ENCODE results near the gene GBE1. TPM values are rescaled to one million over a fixed set of nuclear protein-coding genes. Genes with fewer than 3 reads are reported as not detected.
"Not testable (repeated sequence)": the region's sequence is repeated elsewhere in the genome, so short reads cannot be mapped to it uniquely, and the experiment has no call there.

The GBE1 gene
- total and polyA plus RNA-seq, 2 experiments from 2014 or later = 27.2 to 71.2 TPM

DNA sequence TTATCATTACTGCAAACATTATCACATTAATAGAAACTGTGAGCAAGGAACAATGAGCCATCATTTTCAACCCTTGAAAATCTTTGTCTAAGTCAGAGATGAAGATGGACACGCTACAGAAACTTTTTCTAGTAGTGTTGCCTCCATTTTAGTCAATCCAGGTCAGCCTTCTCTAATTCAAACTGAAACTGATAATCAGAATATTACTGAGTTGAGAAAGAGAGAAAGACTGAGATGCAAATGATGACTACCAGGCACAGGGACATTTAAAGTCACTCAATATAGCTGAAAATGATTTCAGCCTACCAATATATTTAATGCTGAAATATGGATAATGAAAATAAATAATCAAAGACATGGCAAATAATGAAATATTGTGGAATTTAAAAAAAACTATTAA, 261.4 kb downstream of the GBE1 start:
- TF ChIP-seq, protein P1, sequence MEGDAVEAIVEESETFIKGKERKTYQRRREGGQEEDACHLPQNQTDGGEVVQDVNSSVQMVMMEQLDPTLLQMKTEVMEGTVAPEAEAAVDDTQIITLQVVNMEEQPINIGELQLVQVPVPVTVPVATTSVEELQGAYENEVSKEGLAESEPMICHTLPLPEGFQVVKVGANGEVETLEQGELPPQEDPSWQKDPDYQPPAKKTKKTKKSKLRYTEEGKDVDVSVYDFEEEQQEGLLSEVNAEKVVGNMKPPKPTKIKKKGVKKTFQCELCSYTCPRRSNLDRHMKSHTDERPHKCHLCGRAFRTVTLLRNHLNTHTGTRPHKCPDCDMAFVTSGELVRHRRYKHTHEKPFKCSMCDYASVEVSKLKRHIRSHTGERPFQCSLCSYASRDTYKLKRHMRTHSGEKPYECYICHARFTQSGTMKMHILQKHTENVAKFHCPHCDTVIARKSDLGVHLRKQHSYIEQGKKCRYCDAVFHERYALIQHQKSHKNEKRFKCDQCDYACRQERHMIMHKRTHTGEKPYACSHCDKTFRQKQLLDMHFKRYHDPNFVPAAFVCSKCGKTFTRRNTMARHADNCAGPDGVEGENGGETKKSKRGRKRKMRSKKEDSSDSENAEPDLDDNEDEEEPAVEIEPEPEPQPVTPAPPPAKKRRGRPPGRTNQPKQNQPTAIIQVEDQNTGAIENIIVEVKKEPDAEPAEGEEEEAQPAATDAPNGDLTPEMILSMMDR (IDR thresholded peaks at IDR 0.05; ENCODE audit: low read depth, low read length) = no peak
- Histone ChIP-seq H3K27me3 (no peaks in the 10 kb centered on the region), H3K36me3 (no peaks in the 10 kb centered on the region), H3K4me3 (no peak overlapping the region), H3K27ac (no peak overlapping the region), H3K9me3 (ENCODE audit: low read depth) (no peaks in the 10 kb centered on the region), H3K4me1 (ENCODE audit: low read depth) (peaks cover 4% of the 10 kb centered on the region)
- no peak for DNase-seq (ENCODE audit: low read depth in 1 of 2, low spot score in 1 of 2)

DNA sequence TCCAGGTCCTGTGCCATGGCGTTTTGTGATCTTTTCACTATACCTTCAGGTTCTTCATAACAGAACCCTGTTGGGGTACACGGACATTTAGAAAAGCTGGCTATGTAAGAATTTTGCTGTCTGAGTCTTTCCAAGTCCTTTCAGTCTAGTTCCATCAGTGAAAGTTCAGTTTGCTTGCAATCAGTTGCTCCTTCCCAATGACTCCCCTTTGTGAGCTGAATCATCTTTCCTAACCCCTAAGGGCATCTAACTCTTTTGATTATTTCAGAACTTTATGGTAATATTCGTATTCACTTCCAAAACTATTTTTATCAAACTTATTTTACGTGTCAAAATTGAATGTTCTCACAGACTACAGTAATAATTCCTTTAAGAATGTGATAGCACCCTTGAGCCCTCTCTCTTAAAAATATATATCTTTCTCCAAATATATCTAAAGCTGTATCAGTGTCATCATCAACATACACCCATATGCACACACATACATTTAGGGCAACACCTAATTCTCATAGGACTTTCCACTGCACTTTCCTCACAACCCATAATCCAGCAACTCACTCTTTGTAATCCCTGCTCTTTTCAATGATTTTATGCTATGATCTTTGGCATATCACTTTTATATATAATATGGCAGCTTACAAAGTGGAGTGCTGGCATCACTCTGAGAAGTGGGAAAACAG, 263.7 kb downstream of the GBE1 start:
- Histone ChIP-seq H3K4me1 (ENCODE audit: low read depth) (peaks cover 4% of the 10 kb centered on the region), H3K36me3 (no peaks in the 10 kb centered on the region), H3K4me3 (no peak overlapping the region), H3K27ac (peak overlapping the region; percentile 34), H3K9me3 (ENCODE audit: low read depth) (no peaks in the 10 kb centered on the region), H3K27me3 (no peaks in the 10 kb centered on the region)
- TF ChIP-seq, protein P1 (IDR thresholded peaks at IDR 0.05; ENCODE audit: low read depth, low read length) = no peak
- no peak for DNase-seq (ENCODE audit: low read depth in 1 of 2, low spot score in 1 of 2)

DNA sequence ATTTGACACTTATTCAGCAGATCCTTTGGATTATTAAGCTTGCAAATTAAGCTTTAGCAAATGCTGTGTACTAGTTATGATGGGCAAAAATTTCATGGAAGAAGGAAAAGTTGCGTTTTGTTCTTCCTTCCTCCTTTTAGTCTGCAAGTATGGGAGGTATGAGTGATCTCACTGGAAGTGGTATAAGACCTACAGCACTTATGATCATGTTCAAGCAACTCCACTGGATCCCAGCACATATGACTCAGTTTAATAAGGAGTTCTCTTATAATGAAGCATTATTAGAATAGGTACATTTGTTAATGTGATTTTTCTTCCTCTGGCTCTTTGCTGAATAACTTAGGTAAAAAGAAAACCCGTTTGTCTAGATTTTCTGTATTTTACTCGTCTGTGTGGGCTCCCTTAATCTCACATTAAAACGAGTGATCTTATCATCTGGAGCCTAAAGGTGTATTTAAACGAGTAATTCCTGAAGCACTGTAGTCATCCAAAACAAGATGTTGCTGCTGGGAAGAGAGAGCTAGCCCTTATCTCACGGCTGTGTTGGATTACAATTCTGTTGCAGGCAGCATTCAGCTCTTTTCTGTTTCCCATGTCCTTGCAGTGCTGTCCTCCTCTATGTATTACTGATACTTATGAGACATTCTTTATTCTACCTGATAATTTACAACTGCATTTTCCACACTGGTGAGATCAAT, 264.9 kb downstream of the GBE1 start:
- H3K4me3 ChIP-seq = no peak overlapping the region
- no peaks in the 10 kb centered on the region for H3K9me3 ChIP-seq (ENCODE audit: low read depth)
- H3K4me1 ChIP-seq (ENCODE audit: low read depth) = peaks cover 9% of the 10 kb centered on the region
- H3K36me3 ChIP-seq = no peaks in the 10 kb centered on the region
- TF ChIP-seq, protein P1 (IDR thresholded peaks at IDR 0.05; ENCODE audit: low read depth, low read length) = no peak
- DNase-seq (ENCODE audit: low read depth in 1 of 2, low spot score in 1 of 2) = peak in 1 of 2 donors; percentile 25
- H3K27me3 ChIP-seq = no peaks in the 10 kb centered on the region
- H3K27ac ChIP-seq = peak overlapping the region; percentile 34

DNA sequence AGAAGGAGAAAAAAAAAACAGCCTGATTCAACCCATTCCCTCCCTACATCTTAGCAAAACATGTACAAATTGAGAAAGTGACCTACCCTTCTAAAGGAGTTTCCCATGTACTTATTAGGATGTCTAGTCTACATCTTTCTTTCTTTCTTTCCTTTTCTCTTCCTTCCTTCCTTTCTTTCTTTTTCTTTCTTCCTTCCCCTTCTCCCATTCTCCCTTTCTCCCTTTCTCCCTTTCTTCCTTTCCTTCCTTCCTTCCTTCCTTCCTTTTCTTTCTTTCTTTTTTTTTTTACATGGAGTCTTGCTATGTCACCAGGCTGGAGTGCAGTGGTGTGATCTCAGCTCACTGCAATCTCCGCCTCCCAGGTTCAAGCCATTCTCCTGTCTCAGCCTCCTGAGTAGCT, 269.0 kb downstream of the GBE1 start:
- Histone ChIP-seq H3K4me1 (ENCODE audit: low read depth) (peaks cover 16% of the 10 kb centered on the region), H3K27ac (peak overlapping the region; percentile 78)
- H3K36me3 ChIP-seq; H3K27me3 ChIP-seq; H3K4me3 ChIP-seq; H3K9me3 ChIP-seq (ENCODE audit: low read depth); DNase-seq (ENCODE audit: low read depth in 1 of 2, low spot score in 1 of 2): not testable (repeated sequence)

DNA sequence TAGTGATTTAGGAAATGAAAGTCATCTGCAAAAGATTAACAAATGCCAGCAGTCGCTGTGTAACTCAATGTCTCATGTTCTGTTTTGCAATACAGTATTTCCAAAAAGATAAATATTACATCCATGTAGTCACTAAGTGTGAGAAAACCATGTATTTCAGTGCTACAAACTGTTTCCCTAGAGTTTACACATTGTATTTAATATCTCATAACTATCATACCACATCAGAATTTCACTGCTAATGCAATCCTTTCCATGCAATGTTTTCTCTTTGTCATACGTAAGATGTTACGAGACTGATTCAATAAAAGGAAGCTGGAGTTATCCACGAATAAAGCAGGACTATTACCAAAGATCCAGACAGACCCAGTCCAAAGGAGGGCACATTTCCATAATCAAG, 269.4 kb downstream of the GBE1 start:
- no peaks in the 10 kb centered on the region for H3K9me3 ChIP-seq (ENCODE audit: low read depth)
- peak in 1 of 2 donors; percentile 69 for DNase-seq (ENCODE audit: low read depth in 1 of 2, low spot score in 1 of 2)
- peaks cover 15% of the 10 kb centered on the region for H3K4me1 ChIP-seq (ENCODE audit: low read depth)
- no peaks in the 10 kb centered on the region for H3K36me3 ChIP-seq
- H3K27me3 ChIP-seq = no peaks in the 10 kb centered on the region
- peak overlapping the region; percentile 78 for H3K27ac ChIP-seq
- H3K4me3 ChIP-seq = no peak overlapping the region
- TF ChIP-seq, protein P1 (IDR thresholded peaks at IDR 0.05; ENCODE audit: low read depth, low read length) = no peak

All from cardiac muscle cell (in vitro differentiated cells and primary cell).